Brain microvascular endothelial cell (primary cell): ENCODE data around the gene NF1.
"Not testable (repeated sequence)": the region's sequence is repeated elsewhere in the genome, so short reads cannot be mapped to it uniquely, and the experiment has no call there.

Source experiments
- DNase-seq: peaks from one replicate; pipeline ENCODE4 v3.0.0-alpha.2; 2020
- H3K27ac ChIP-seq: fragments of 250-450 bp; sonication (Bioruptor Pico); 2 replicates; pipeline ENCODE4 v1.5.1; 2020; ENCODE audit warnings: mild to moderate bottlenecking, moderate library complexity
- H3K27me3 ChIP-seq: fragments of 250-450 bp; sonication (Bioruptor Pico); replicated peaks from 2 replicates; pipeline ENCODE4 v1.5.1; 2020; ENCODE audit warnings: mild to moderate bottlenecking
- H3K36me3 ChIP-seq: fragments of 250-450 bp; sonication (Bioruptor Pico); replicated peaks from 2 replicates; pipeline ENCODE4 v1.5.1; 2020; ENCODE audit warnings: mild to moderate bottlenecking
- H3K4me3 ChIP-seq: 2 replicates; pipeline ENCODE4 v1.5.1; 2011; ENCODE audit warnings: low read depth, mild to moderate bottlenecking, control low read depth, low read length, moderate library complexity
- CTCF ChIP-seq: IDR thresholded peaks from 2 replicates; pipeline ENCODE4 v1.5.1; 2011; ENCODE audit warnings: low read depth, mild to moderate bottlenecking, moderate library complexity, low read length, control low read depth, inconsistent platforms; ENCODE audit errors: missing control alignments
- in situ Hi-C: cut with HindIII; loops from 2 replicates; pipeline ENCODE4 v1.10.0; 2017; ENCODE audit warnings: low sequenced_read_pairs, low pct_ligation_motif_present

The NF1 gene

GRCh38 chr17:31155208-31155810 is 60.5 kb downstream of the NF1 start:
- H3K4me3 ChIP-seq, result no peak overlapping the region
- no peak for TF ChIP-seq CTCF
- H3K27me3 ChIP-seq, result no peaks in the 10 kb centered on the region
- DNase-seq, result no peak
- peaks cover 4% of the 10 kb centered on the region for H3K36me3 ChIP-seq
- in situ Hi-C loops, result no loop called here
- peak overlapping the region; percentile 69 for H3K27ac ChIP-seq

DNA sequence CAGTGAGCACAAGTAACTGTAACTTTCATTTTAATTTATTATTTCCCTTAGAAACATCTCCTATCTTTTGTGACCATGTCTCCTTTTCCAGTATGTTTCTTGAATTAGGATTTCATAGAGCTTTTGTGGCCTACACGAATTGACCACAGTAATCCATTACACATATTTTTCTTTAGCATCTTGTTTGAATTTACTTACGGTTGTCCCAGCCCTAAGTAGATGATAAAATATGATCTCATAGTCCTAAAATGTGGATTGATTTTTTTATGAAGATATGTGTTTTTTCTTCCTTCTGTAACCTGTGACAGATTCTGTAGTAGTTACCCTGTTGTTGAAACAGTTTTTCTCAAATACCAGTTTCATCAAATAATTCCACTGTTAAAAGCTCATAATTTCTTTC is 61.5 kb downstream of the NF1 start:
- H3K27me3 ChIP-seq, result no peaks in the 10 kb centered on the region
- no peak for TF ChIP-seq CTCF
- H3K4me3 ChIP-seq, result no peak overlapping the region
- in situ Hi-C loops, result no loop called here
- peaks cover 6% of the 10 kb centered on the region for H3K36me3 ChIP-seq
- H3K27ac ChIP-seq, result peak overlapping the region; percentile 69
- DNase-seq, result peak; percentile 14

- DNase-seq, in situ Hi-C loops, H3K36me3 ChIP-seq, H3K4me3 ChIP-seq, H3K27me3 ChIP-seq: not testable (repeated sequence)
- H3K27ac ChIP-seq, result peak overlapping the region; percentile 69
Measured at GRCh38 chr17:31156864-31157263, 62.1 kb downstream of the NF1 start.

GRCh38 chr17:31158746-31159377 is 64.1 kb downstream of the NF1 start:
- Histone ChIP-seq H3K27ac (no peak overlapping the region), H3K36me3 (peaks cover 10% of the 10 kb centered on the region), H3K4me3 (no peak overlapping the region), H3K27me3 (no peaks in the 10 kb centered on the region)
- TF ChIP-seq CTCF, result no peak
- DNase-seq, result no peak
- in situ Hi-C loops, result no loop called here

GRCh38 chr17:31163091-31163781 is 68.5 kb downstream of the NF1 start:
- TF ChIP-seq CTCF, result no peak
- DNase-seq, result no peak
- no peaks in the 10 kb centered on the region for H3K27me3 ChIP-seq
- no peak overlapping the region for H3K27ac ChIP-seq
- peaks cover 10% of the 10 kb centered on the region for H3K36me3 ChIP-seq
- in situ Hi-C loops, result no loop called here
- no peak overlapping the region for H3K4me3 ChIP-seq

DNA sequence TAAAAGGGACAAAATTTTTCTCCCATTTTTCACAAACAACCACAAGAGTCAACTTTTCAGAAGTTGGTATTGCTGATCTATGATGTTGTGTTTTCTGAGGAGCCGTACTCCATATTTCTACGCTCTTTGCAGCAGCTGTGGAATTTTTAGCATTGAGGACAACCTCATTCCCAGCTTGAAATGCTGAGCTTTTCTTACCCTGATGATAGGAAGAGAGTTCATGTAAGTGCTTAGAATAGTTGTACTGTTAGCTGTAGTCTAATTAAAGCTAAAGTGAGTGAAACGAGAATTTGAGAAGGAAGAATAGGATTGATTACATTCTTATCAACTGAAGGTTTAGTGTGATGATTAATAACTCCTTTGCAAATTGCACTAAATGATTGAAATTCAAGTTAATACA is 72.3 kb downstream of the NF1 start:
- no peak overlapping the region for H3K4me3 ChIP-seq
- DNase-seq, result no peak
- no peaks in the 10 kb centered on the region for H3K27me3 ChIP-seq
- peaks cover 4% of the 10 kb centered on the region for H3K36me3 ChIP-seq
- in situ Hi-C loops, result no loop called here
- no peak overlapping the region for H3K27ac ChIP-seq
- no peak for TF ChIP-seq CTCF
